ENCODE measurements around the gene ZNF248. TPM values are rescaled to one million over a fixed set of nuclear protein-coding genes. Genes with fewer than 3 reads are reported as not detected.
A peak's percentile ranks its signal among the peaks of the same experiment; 100 is the strongest.

Gene ZNF248
- total and polyA plus RNA-seq, 9 of the 15 experiments (the other 6 are each of a cell fraction or from before 2014, with no cell fraction given) = 4.5 to 16.5 (median 10.2) TPM

- TF ChIP-seq XRCC3 (IDR thresholded peaks at IDR 0.05) (no peak), GABPA (tag; conservative IDR thresholded peaks at IDR 0.05; ENCODE audit: low read depth) (no peak), HMGN3 (IDR thresholded peaks at IDR 0.05; ENCODE audit: borderline replicate concordance, extremely low read depth, insufficient read length, low read depth, low read length) (peak; percentile 83), SRF (CRISPR knock-in tag; IDR thresholded peaks at IDR 0.05) (peak in 1 of 2 experiments; percentile 16; a peak in 1 of 4 replicates), SREBF1 (IDR thresholded peaks at IDR 0.05; ENCODE audit: borderline replicate concordance, low read depth, low read length) (no peak), CEBPB (tag; IDR thresholded peaks at IDR 0.05) (no peak), PTTG1 (tag; IDR thresholded peaks at IDR 0.05; ENCODE audit: low read depth) (no peak), GABPB1 (CRISPR knock-in tag; IDR thresholded peaks at IDR 0.05) (peak; percentile 56; the same call in 1 of the 2 replicates), SIRT6 (IDR thresholded peaks at IDR 0.05; ENCODE audit: low read depth, low read length) (no peak), TEAD1 (CRISPR knock-in tag; IDR thresholded peaks at IDR 0.05) (no peak), ARID3A (IDR thresholded peaks at IDR 0.05; ENCODE audit: borderline replicate concordance, low read depth, low read length) (no peak), ZNF717 (CRISPR knock-in tag; IDR thresholded peaks at IDR 0.05) (no peak), HDGF (IDR thresholded peaks at IDR 0.05) (no peak), ZNF639 (CRISPR knock-in tag; conservative IDR thresholded peaks at IDR 0.05 in 1 of 2, IDR thresholded peaks at IDR 0.05 in 1 of 2) (no peak), PHF8 (IDR thresholded peaks at IDR 0.05; ENCODE audit: borderline replicate concordance, low read length) (peak; percentile 100), MBD2 (IDR thresholded peaks at IDR 0.05; ENCODE audit: borderline replicate concordance, low read depth) (peak; percentile 65; the same call in 1 of the 2 replicates), FOXP1 (CRISPR knock-in tag; IDR thresholded peaks at IDR 0.05) (peak; percentile 70), BRD4 (IDR thresholded peaks at IDR 0.05) (no peak; the same call in 1 of the 2 replicates)
- TF ChIP-seq, protein P1, sequence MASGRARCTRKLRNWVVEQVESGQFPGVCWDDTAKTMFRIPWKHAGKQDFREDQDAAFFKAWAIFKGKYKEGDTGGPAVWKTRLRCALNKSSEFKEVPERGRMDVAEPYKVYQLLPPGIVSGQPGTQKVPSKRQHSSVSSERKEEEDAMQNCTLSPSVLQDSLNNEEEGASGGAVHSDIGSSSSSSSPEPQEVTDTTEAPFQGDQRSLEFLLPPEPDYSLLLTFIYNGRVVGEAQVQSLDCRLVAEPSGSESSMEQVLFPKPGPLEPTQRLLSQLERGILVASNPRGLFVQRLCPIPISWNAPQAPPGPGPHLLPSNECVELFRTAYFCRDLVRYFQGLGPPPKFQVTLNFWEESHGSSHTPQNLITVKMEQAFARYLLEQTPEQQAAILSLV (tag; IDR thresholded peaks at IDR 0.05) = no peak
Measured at GRCh38 chr10:37857287-37858211, at the start of gene ZNF248 (continued).
